Superior temporal gyrus (tissue), 1 donor: Measurements from ENCODE around the gene CFHR5.
"Not testable (repeated sequence)": the region's sequence is repeated elsewhere in the genome, so short reads cannot be mapped to it uniquely, and the experiment has no call there.

Experiments used
- DNase-seq: peaks from one replicate; pipeline ENCODE4 v3.0.0-alpha.2; 2016; ENCODE audit errors: extremely low spot score

CFHR5 gene

DNA sequence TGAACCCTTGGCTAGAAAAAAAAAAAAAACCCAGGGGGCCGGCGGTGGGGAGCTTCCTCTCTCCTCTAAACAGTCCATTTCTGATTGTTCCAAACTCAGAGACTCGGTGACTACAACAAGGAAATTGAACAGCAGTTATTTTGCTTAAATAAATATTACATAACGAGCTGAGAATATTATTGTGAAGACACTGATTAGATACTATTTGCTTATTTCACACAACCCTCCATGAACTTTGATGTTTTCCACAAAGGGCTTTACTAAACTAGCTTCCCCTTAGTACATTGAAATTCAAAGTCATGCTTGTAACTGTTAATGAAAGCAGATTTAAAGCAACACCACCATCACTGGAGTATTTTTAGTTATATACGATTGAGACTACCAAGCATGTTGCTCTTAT, at the start of gene CFHR5:
Gene CFHR5, plus strand, starts transcription at position 279 of the 400 bp plus-strand sequence. Its CDS starts 109 bp downstream, at position 388.
- DNase-seq = no peak

DNA sequence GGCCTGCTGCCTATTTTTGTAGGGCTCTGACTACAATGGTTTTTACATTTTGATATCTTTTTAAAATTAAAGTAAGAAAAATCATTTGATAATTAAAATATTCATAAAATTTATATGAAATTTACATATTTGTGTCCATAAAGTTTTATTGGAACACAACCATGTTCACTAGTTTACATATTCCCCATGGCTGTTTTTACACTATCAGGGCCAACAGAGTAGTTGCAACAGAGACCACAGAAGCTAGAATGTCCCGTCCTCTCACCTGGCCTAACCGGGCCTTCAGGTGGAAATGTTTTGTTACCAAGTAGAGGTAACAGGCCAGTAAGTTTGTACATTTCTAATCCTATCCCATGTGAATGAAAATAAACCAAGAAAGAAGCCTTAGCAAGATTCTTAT, 44.5 kb upstream of the CFHR5 start:
- DNase-seq = not testable (repeated sequence)

DNA sequence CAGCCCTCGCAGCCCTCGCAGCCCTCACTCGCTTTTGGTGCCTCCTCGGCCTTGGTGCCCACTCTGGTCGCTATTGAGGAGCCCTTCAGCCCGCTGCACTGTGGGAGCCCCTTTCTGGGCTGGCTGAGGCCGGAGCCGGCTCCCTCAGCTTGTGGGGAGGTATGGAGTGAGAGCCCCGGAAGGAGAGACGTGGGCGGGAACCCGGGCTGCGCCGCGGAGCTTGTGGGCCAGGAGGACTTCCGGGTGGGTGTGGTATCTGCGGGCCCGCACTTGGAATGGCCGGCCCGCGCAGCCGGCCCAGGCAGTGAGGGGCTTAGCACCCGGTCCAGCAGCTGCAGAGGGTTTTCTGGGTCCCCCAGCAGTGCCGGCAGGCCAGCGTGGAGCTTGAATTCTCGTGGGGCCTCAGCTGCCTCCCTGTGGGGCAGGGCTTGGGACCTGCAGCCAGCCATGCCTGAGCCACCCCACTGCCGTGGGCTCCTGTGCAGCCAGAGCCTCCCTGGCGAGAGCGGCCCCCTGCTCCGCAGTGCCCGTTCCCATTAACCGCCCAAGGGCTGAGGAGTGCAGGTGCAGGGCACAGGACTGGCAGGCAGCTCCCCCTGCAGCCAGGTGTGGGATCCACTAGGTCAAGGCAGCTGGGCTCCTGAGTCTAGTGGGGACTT, 43.7 kb upstream of the CFHR5 start:
- no peak for DNase-seq

GRCh38 chr1:196941474-196941873, 35.9 kb upstream of the CFHR5 start:
- DNase-seq = not testable (repeated sequence)

GRCh38 chr1:196943568-196943967, 33.8 kb upstream of the CFHR5 start, which contains the start of gene CFHR2:
TSS of gene CFHR2 (plus strand) at chr1:196943738. CDS start at chr1:196943881, 143 bp downstream.
- DNase-seq = not testable (repeated sequence)

DNA sequence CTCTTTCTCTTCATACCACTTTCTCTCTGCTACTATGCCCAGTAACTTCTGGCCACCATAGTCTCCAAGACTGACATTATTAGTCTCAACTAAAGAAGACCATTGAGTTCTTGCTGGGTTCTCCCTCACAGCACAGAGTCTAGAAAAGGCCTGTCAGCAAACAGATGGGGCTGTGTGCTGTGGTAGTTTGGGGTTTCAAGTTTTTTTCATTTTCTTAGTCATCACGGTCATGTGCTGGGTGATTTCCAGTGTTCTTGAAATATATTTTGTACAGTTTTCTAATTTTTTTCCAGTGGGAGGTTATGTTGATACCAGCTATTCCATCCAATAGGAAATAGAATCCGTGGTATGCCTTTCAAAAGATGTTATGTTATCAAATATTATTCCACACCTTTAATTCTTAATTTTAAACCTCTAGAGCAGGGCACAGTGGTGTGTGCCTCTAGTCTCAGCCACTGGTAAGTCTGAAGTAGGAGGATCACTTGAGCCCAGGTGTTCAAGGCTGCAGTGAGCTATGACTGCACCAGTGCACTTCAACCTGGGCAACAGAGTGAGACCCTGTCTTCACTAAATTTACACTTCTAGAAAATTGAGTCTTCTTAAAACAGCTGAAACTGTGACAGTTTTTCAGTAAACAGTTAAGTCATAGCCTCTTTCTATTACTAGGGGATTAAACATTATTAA, 25.5 kb upstream of the CFHR5 start:
- DNase-seq = no peak

- no peak for DNase-seq
Observed at GRCh38 chr1:196954778-196955177, 22.6 kb upstream of the CFHR5 start.

DNA sequence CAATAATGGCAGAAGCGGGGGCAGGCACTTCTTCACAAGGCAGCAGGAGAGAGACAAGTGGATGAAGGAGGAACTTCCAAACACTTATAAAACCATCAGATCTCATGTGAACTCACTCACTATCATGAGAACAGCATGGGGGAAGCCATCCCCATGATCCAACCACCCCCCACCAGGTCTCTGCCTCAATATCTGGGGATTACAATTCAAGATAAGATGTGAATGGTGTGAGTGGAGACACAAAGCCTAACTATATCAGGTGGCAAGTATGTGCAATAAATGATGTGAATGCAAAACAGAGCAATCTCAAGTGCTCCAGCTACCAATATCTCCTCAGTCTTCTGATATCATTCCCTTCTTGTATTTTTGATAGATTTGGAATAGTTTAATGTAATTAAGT, 21.4 kb upstream of the CFHR5 start:
- no peak for DNase-seq

- no peak for DNase-seq
Observed at GRCh38 chr1:196960854-196961253, 16.5 kb upstream of the CFHR5 start.

DNA sequence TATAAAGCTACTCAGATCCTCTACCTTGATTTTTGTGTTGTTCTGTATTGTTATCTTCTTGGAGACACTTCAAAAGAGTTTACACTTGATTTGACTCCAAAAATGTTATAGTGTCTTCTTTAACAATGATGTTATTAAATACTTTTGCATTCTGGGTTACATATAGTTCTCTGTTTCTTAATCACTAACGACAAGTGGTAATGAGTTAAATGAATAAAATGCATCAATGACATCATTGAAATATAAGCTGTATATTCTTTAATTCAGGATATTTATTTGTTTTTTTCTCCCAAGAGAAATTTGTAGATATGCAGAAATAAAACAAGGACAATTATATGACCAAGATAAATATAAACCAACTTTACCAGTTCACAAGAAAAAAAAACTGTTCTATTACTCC, 7.2 kb upstream of the CFHR5 start:
- DNase-seq = no peak

- DNase-seq = no peak
Observed at GRCh38 chr1:196976278-196976677, 1.1 kb upstream of the CFHR5 start.

DNA sequence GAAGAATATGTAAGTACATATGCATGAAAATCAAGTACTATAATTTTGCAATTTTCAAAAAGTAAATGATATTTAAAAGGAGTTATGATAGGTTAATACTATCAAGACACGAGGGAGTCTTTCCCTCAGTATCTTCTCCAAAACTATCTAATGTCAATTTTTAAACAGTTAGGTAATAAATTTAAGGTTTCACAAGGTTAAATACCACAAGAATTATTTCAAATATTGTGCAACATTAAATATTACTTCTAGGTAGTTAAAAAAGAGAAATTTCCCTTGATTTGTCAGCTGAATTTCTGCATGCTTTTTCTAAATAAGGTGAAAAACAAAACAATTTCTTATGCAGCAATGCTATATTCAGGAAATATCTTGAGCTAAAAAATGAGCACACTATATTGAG, 3.5 kb downstream of the CFHR5 start:
- DNase-seq = no peak

DNA sequence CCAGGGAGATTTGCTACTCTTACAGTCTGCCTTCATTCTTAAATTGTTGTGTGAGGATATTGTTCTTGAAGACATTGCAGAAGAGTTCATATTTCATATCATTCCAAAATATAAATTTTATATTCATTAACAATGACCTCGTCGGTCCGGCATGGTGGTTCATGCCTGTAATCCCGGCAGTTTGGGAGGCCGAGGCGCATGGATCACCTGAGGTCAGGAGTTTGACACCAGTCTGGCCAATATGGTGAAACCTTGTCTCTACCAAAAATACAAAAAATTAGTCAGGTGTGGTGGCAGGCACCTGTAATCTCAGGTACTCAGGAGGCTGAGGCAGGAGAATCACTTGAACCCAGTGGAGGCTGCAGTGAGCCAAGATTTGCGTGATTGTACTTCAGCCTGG, 4.9 kb downstream of the CFHR5 start:
- not testable (repeated sequence) for DNase-seq

DNA sequence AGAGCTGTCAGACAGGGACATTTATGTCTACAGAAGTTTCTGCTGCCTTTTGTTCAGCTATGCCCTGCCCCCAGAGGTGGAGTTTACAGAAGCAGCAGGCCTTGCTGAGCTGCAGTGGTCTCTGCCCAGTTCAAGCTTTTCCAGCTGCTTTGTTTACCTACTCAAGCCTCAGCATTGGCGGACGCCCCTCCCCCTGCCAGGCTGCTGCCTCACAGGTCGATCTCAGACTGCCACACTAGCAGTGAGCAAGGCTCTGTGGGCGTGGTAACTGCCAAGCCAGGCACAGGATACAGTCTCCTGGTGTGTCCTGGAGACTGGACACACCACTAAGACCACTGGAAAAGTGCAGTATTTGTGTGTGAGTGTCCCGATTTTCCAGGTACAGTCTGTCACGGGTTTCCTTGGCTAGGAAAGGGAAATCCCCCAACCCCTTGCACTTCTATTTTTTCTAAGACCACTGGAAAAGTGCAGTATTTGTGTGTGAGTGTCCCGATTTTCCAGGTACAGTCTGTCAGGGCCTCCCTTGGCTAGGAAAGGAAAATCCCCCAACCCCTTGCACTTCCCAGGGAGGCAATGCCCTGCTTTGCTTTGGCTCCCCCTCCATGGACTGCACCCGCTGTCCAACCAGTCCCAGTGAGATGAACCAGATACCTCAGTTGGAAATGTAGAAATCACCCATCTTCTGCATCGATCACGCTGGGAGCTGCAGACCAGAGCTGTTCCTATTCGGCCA, 14.7 kb downstream of the CFHR5 start:
- not testable (repeated sequence) for DNase-seq

DNA sequence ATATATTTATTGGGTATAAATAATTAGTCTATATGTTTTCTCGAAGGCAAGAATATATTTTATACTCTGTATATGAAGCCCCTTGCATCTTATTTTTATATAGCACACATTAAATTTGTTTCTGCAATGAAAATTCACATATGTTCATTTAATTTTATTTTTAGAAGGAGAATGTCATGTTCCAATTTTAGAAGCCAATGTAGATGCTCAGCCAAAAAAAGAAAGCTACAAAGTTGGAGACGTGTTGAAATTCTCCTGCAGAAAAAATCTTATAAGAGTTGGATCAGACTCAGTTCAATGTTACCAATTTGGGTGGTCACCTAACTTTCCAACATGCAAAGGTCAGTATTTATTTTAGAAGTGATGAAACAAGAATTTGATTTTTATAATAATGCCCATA, 16.6 kb downstream of the CFHR5 start:
- DNase-seq = no peak

DNA sequence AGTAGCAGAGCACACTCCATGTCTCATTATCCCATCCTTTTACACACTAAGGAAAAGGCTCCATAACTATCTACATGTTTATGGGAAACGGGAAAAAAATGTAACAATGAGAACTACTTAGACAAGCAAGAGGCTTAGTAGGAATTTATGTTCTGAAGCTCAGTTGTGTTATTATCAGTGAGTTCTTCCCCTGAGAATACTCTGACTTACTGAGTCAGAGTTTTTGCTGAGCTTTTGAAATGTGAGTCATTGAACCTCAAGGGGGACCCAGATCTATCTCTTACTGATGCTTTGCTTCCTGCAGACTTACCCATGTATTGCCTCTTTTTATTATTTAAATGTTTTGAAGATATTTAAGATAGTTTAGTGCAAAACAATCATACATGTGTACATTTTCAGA, 20.1 kb downstream of the CFHR5 start:
- DNase-seq = no peak

GRCh38 chr1:197001828-197002227, 24.5 kb downstream of the CFHR5 start:
- no peak for DNase-seq

- DNase-seq = no peak
Observed at GRCh38 chr1:197003132-197003531, 25.8 kb downstream of the CFHR5 start.

GRCh38 chr1:197008861-197009260, 31.5 kb downstream of the CFHR5 start:
- no peak for DNase-seq

DNA sequence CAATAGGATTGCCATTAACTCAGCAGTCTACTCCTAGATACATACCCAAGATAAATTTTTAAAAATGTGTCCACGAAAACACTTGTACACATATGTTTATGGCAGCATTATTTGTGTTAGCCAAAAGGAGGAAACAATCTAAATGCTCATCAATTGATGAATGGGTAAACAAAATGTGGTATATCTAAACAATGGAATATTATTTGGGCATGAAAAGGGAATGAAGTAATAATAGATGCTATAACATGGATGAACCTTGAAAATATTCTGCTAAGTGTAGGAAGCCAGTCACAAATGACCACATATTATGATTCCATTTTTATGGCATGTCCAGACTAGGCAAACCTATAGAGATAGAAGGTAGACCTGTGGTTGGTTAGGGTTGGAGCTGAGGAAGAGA, 34.3 kb downstream of the CFHR5 start:
- no peak for DNase-seq

- no peak for DNase-seq
Observed at GRCh38 chr1:197013234-197013633, 35.9 kb downstream of the CFHR5 start.

DNA sequence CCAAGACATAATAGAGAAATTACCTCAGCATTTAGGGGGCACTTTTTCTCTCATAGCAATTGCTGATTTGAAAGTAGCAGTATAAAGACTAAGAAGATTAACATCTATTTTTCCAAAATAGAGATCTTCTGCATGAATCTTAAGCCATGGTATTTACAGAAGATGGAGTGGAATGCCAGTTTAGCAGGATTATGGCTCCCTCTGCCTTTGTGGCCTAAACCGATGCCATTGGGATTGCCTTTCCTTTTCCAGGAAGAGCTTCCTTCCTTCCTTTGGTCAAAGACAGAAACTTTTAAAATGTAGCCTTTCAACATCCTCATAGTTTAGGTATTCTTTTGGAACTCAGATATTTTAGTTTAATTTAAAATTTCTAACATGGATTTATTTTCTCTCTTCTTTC, 39.4 kb downstream of the CFHR5 start:
- DNase-seq = no peak
